Germinal center (tissue), 1 donor: ENCODE measurements around the gene AMER2.

ENCODE experiments used
- DNase-seq: peaks from one replicate; pipeline ENCODE4 v3.0.0; 2012; ENCODE audit warnings: mixed read lengths, low spot score

AMER2 gene

GRCh38 chr13:25151626-25152195, 20.4 kb downstream of the AMER2 start:
- no peak for DNase-seq

- DNase-seq: no peak
These were observed 22.4 kb downstream of the AMER2 start for GRCh38 chr13:25149711-25150110.

- DNase-seq: no peak
These were observed 23.7 kb downstream of the AMER2 start for GRCh38 chr13:25148402-25148771.

GRCh38 chr13:25147638-25148401, 24.3 kb downstream of the AMER2 start:
- DNase-seq: no peak

GRCh38 chr13:25143706-25144105, 28.4 kb downstream of the AMER2 start:
- no peak for DNase-seq

- no peak for DNase-seq
These were observed 31.0 kb downstream of the AMER2 start for GRCh38 chr13:25141042-25141441.

- no peak for DNase-seq
These were observed 34.3 kb downstream of the AMER2 start for GRCh38 chr13:25137788-25138115.

GRCh38 chr13:25136880-25137787, 35.0 kb downstream of the AMER2 start:
- no peak for DNase-seq

GRCh38 chr13:25135896-25136295, 36.2 kb downstream of the AMER2 start:
- DNase-seq: no peak

- no peak for DNase-seq
These were observed 39.2 kb downstream of the AMER2 start for GRCh38 chr13:25132751-25133390.

- no peak for DNase-seq
These were observed 40.1 kb downstream of the AMER2 start for GRCh38 chr13:25131881-25132420.

GRCh38 chr13:25130944-25131343, 41.1 kb downstream of the AMER2 start:
- no peak for DNase-seq

- peak; percentile 12 for DNase-seq
These were observed 53.6 kb downstream of the AMER2 start for GRCh38 chr13:25118378-25118905.

- no peak for DNase-seq
These were observed 54.8 kb downstream of the AMER2 start for GRCh38 chr13:25117312-25117711.

- DNase-seq: no peak
These were observed 56.0 kb downstream of the AMER2 start for GRCh38 chr13:25116044-25116443.

GRCh38 chr13:25114220-25114619, 57.9 kb downstream of the AMER2 start:
- DNase-seq: peak; percentile 64

- DNase-seq: no peak
These were observed 59.3 kb downstream of the AMER2 start for GRCh38 chr13:25112695-25113255.
